Activated T-cell treated with anti-CD3 and anti-CD28 coated beads, Interleukin-2, amount 50 U/mL, for 48 hours (primary cell): ENCODE data around the gene NAP1L5.
A peak's percentile ranks its signal among the peaks of the same experiment; 100 is the strongest.

Experiments used
- DNase-seq, 2 experiments: peaks; one replicate each; pipeline ENCODE4 v3.0.0-alpha.2; 2020

Gene NAP1L5, protein sequence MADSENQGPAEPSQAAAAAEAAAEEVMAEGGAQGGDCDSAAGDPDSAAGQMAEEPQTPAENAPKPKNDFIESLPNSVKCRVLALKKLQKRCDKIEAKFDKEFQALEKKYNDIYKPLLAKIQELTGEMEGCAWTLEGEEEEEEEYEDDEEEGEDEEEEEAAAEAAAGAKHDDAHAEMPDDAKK

DNA sequence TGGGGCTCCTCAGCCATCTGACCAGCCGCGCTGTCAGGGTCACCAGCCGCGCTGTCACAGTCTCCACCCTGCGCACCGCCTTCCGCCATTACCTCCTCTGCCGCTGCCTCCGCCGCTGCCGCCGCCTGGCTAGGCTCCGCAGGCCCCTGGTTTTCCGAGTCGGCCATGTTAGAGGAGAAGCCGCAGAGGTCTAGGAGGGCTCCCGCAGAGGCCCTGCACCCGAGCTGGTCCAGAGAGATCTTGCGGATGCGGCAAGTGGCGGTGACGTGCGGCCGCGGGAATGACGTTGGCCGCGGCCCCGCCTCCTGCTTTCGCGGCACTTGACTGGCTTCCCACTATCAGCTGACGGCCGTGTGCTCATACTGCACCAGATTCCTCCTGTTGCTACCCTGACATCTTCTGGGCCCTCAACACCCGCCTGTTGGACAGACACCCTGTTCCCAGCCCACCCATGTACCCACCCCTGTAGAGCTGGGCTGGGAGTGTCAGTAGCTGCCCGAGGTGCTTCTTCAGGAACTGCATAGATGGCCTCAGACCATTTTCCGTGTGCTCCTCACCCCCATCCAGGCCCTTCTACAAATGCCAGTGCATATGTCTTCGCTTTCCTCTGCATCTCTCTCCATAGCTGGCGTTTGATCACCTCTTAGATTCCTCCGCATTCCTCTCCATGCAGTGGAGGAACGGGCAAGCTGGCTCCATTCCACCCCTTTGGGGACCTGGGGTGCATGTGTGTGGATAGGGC, at the start of gene NAP1L5:
Gene NAP1L5 (minus strand): TSS at position 242 of the 742 bp plus-strand sequence. CDS start 75 bp downstream, at position 167.
- DNase-seq: peak; percentile 62 to 78

DNA sequence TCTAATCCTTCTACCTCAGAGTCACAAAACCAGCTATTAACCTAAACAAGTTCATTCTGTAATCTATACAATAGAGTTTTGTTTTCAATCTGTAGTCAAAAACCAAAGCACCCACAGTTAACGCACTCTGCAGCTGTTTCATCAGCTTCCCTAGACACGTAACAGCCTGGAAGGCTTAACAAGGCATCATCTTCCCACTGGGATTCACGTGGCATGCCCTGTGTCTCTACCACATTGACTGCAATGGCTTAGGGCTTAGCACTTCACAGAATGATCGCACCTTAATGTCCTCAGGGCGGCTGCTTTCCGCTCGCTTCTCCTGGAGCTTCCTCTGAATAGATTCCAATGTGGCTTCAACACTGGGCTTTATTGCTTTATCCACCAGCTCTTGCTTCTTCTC, 49.7 kb upstream of the NAP1L5 start:
- no peak for DNase-seq

DNA sequence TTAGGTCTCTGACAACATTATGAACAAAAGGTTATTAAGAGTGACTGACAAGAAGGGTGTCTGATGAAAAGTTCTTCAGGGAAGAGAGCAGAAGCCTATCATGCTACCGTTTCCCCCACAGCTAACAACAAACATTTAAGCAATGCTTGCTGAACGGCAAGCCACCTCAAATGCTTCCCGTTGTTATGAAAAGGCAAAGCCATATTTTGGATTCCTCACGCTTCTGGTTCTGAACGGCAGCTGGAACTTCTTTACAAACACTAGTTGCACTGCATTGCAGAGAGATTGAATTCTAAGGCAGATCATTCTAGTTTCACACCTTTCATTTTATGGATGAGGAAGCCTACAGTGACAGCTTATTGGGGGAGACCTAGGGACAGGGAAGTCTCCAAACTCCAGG, 48.6 kb upstream of the NAP1L5 start:
- no peak for DNase-seq

DNA sequence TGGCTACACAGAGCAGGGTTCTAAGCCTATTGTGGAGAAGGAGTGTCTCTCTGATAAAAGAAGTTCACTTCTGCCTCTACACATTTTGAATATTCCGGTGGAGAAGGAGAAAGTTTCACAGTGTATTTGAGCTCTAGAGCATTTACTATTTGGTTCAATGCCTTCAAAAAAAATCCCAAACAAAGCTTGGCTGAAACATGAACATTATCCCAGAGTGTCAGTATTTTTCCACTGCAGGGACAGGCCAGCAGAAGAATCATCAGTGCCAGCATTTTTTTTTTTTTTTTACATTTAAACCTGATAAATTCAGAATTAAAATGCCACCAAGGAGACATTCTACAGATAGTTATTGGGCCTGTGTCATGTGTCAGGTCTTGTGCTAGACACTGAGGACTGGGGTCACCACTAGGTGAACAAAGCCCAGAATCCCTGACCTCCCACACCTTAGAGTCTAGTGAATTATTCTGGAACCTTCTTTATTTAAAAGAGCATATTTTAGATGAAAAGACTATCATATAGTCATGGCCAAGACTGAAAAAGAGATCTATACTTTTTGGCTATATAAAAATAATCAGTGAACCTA, 48.0 kb upstream of the NAP1L5 start:
- DNase-seq: no peak

DNA sequence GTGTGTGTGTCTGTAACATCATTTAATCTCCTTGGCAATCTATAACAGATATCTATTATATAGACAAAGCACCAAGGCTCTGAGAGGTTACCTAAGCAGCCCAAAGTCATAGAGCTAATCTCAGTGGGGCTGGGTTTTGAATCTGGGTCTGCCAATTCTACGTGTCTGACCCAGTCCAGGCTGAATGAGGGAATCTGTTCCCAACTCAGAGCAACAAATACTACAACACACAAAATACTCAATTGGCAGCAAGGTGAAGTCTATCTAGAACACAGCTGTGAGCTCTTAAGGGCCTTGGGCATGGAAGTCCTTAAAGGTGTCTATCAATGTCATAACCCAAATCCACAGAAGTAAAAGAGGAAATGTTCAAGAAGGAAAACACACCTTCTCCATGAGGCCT, 47.5 kb upstream of the NAP1L5 start:
- DNase-seq: no peak

DNA sequence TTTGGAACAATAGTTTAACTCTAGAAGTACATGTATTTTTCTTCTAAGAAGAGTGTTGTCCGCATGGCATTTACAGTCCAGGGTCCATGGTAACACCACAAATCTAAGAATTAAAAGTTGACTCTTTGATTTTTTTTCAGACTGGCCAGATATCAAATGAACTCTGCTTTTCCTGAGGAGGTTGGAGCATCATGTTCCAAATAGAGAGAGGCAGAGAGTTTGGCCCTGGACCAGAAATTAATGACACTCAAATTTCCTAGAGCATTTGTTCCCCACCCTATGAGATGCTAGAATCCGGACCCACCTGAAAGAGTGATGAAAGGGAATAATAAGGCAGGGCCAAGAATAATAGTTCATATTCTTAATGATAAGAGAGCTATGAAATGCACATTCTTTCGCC, 47.0 kb upstream of the NAP1L5 start:
- DNase-seq: no peak

DNA sequence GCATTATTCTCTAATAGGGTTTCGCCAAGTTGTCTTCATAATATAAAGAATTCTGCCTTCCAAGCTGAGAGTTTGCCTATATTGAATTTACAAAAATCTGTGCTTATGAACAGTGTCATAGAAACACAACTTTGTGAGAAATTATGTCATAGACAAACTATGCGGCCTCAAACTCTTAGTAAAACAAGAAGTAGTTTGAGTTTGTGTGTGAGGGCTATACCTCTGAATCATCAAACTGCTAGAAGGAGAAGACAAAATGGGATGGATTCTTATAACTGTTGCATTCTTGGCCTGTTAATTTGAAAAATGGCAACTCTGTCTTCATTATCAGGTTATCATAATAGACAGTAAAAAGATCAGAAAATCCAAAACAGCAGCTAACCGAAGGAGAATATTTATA, 46.1 kb upstream of the NAP1L5 start:
- DNase-seq: no peak

DNA sequence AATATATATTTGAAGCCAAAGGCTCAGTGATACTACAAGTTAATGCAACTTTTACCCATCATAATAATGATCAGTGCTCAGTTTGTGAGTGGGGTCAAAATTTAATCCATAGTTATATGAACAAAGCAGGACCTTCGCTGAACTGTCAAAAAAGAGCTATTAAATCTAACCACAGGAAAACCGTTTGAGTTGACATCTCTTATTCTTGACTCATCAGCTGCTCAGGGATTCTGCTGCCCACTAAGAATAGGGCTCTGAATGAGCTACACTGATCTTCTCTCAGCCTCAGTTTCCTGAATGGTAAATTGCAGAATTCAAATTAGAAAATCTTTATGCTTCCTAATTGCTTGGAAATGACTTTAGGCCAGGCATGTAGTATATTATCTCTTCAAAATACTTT, 44.9 kb upstream of the NAP1L5 start:
- no peak for DNase-seq

DNA sequence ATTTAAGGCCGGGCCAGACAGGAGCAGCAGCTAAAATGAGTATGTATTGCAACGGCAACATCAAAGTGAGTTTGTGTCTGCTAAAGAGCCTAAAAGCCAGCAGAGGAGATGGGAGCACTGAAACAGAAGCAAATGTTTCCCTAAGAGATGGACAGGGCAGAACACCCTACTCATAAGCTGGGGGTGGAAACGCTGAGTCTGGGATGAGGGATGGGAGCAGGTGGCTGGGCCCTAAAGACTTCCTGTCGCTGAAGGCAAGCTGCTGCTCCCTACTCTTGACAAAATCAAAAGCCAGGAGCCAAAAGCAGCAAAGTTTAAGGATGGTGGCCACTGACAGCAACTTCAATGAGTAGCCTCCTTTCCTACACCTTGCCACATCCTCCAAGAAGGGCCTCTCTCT, 40.6 kb upstream of the NAP1L5 start:
- DNase-seq: no peak

DNA sequence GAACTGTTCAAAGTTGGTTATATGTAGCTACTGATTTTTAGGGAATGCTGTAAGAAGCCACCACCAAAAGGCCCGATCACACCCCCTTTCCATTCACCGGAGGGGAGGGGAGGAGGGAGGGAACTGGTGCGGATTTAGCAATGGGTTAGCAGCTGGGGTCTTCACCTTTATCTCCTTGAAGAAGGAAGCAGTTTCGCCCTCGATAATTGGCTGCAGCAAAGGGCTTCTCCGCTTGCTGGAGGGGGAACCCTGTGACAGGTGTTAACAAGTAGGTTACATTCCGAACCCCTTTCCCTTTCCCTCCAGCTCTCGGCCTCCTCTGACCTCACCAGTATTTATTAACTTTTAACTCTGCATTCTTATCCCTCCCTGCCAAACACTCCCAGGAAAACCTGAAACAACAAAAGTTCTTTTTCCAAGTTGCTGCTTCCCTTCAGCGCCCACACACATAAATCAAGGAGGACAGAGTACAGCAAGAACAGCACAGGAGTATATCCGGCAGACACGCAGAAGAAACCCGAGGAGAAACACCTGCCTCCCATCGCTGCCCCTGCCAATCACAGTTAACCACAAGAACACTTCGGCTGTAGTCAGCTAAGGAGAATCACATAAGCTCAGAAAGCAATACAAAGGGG, 39.8 kb upstream of the NAP1L5 start:
- DNase-seq: peak in 1 of 2 experiments; percentile 35

DNA sequence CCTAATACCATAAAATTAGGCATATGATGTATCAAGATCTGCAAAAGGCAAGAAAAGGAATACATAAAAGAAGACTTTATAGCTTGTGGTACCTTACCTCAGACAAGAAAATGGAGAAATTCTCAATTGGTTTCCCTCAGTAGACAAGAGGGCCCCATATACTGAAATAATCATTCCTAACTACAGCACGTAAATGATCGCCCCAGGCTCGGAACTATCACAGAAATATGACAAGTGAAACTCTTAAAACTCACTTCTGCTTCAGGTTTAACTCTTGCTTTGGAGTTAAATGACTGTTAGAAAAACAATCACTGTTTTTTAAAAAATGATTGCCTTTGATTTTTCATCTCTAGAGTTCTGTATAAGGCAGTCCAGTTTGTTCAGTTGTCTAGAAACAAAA, 38.6 kb upstream of the NAP1L5 start:
- DNase-seq: no peak

DNA sequence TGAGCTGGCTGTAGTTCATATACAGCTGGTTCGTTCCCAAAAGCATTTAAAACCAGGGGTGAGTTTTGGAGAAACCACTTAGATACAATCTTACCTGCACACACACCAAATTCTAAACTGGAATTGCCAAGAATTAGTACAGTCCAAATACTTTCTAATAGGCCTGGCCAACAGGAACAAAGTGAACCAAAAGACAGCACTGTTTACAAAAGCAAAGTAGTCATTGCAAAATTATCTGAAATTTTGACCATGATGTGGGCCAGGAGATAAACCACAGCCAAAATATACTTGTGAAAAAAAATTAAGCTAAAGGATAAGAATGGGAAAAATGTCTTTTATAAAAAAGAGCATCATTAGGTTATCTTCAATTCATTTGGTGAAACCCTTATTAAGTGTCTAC, 37.9 kb upstream of the NAP1L5 start:
- no peak for DNase-seq

DNA sequence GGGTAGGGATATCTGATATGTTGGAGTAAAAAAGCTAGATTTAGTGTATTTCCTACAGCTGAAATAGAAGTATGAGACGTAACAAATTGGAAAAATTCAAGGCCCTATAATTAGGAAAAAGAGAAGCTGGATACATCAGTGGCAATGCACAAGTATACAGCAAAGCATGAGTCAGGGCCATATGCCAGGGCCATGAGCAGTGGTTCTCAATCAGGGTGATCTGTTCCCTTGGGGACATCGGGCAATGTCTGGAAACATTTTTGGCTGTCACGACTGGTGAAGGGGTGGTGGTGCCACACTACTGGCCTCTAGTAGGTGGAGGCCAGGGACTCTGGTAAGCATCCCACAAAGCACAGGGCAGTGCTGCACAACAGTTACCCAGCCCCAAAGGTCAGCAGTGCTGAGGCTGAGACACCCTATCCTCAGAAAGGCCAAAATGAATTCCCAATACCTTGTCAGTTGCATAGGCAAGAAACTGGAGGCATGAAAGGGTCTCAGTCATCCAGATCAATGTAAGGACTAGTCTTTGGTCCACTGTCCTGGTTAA, 36.8 kb upstream of the NAP1L5 start:
- no peak for DNase-seq

DNA sequence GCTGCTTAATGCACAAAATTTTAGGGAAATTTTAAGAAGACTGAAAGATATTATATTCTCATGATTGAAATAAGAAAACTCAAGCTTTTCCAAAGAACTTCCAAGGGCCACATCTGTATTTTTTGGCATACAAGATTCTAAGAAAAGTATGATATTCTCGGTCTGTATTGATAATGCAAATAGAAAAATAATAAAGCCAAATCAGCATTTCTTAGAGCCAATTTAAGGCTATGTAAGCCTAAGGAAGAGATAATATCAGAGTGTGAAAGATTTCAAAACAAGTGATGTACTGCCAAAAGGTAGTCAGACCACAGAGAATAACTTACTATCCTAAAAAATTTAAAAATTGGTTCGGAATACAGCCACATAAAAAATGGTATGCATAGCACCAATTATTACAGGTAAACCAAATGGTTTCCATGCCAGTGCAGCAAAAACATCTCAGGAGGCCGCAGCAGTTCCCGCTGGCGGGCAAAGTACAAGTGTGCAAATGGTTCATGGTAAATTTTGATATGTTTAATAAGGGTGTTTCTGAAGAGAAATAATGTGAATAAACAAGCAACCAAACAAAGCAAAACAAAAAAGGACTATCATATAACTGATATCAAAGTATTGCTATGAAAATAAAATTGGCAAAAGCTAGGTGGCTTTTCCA, 35.2 kb upstream of the NAP1L5 start:
- DNase-seq: no peak

DNA sequence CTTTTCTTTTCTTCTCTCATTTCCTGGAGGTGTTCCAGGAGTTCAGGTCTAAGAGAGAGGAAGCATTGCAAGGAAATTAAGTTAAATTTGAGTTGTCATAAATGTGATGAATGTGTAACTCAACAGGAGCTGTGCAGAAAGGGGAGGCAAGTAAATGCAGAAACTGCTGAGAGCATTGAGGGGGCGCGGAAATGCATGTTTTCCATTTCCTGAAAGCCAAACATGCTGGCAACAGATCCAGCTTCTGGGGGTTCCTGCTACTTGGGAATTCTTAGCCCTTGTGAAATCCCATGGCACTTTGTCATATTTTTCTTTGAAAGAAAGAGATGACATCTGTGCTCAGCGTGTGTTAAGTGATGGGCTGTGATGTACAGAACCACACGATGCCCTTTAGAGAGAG, 33.8 kb upstream of the NAP1L5 start:
- DNase-seq: no peak

DNA sequence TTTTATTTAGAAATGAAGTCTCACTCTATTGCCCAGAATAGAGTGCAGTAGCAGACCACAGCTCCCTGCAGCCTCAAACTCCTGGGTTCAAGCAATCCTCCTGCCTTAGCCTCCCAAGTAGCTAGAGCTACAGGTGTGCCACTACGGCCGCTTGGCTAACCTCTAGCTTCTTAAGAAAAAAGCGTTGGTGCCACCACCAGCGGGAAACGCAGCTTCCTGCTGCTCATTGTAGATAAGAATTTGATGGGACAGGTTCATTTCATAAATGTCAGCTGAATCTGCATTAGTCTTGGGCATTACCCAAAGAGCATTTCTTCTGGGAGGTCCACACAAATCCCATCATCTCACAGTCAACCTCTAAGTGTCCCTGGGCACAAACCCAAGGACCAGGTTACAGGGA, 33.2 kb upstream of the NAP1L5 start:
- no peak for DNase-seq

DNA sequence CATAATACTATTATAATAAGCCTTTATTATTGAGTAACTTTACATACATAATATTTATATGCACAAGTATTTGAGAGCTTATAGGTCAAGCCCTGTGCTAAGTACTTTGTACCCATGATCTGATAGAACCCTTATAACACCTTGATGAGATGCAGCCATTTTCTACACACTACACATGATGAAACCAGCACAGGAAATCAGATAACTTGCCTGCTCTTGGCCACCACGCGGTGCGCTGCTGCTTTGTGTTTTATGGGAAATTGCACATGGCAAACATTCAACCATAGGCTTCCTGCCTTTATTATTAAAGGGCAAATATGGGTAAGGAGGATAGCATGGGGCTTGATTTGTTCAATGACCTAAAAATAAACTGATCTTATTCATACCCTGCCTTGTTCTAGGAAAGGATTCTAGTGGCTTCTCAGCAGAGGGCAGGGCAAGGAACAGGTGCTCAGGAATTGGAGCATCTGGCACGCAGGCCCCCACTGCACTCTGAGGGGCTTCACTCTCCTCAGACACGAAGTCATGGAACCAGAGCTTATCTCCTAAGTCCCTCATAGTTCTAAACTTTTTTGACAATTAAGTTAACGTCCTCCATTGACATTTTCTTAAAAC, 31.6 kb upstream of the NAP1L5 start:
- DNase-seq: no peak

DNA sequence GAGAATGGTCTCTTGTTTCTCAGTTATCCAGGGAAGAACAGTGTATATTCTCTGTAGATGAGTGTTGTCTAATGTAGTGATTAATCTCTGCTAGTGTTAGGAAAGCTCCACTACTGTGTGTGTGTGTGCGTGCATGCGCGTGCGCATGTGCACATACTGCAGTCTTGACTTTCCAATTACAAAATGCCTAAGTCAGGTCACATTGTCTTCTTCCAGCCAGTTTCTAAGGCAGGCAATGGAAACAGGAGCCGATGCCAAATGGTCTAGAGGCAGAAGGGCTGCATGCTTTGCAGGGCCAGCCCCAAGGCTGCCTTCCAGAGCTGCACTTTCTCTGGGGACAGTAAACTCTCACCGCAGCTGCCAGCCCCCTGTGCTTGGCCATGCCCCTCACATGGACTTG, 30.5 kb upstream of the NAP1L5 start:
- no peak for DNase-seq

DNA sequence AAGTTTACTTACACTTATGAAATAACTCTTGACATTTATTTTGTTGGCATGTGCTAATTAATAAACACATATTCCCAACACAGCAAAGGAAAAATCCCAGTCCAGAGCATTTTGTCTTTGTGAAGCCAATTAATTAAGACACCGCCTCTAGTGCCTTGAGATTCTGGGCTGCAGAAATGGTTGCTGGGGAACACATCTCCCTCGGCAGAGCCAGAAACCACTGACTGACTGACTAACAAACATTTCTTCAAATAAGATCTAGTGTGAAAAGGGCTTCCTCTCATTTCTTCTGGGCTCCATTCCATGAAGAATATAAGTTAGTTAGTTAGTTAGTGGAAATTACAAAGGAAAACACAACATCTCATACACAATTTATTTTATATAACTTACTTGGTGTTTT, 28.4 kb upstream of the NAP1L5 start:
- DNase-seq: no peak

DNA sequence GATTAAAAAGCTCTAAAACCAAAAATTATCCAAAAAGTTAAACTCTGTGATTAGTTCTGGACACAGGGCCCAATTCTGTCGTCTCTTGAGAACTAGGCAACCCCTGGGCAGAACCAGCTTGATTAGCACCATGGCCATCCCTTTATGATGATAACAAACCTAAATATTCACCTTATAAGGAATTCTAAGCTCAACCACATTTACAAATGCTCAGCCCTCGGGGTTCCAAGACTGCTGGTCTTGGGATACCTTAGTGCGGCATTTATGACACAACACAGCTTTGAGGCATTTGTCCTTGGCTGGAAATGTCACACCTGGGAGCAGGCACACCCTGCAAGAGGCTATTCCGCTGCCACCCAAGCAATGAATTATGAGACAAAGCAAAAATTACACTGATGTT, 27.5 kb upstream of the NAP1L5 start:
- DNase-seq: no peak

DNA sequence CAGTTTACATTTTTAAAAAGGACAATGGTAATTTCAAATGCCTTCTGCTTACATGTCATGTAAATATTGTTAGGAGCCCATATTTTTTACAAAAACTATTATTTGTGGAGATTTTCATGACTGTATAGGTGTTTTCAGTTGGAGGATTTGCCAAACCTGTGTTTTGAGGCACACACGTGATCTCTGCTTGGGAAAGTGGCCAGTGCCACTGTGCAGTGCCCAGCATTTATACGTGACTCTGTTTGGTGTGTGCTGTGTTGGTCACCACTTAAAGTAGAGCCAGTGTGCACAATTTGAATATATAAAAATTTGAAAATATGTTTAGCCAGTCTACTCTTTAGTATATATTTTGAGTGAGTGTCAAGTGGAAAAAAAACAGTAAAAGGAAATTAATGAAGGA, 26.8 kb upstream of the NAP1L5 start:
- no peak for DNase-seq

DNA sequence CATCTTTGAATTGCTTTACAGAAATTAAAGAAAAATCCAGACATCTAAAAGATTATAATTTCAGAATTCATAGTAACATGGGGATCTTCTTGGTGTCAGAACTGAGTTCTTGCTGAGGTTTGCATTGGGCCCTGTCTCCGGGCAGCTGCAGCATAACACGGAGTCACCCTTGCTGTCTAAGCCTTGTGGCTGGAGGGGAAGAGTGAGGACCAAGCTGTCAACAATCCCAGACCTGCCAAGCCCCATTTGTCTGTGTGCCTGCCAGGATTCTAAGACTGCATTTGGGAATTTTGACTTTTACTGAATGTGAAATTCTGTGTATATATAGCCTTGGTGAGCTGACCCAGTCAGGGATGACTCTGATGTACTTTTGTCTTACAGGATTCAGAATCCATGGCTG, 25.2 kb upstream of the NAP1L5 start:
- no peak for DNase-seq

DNA sequence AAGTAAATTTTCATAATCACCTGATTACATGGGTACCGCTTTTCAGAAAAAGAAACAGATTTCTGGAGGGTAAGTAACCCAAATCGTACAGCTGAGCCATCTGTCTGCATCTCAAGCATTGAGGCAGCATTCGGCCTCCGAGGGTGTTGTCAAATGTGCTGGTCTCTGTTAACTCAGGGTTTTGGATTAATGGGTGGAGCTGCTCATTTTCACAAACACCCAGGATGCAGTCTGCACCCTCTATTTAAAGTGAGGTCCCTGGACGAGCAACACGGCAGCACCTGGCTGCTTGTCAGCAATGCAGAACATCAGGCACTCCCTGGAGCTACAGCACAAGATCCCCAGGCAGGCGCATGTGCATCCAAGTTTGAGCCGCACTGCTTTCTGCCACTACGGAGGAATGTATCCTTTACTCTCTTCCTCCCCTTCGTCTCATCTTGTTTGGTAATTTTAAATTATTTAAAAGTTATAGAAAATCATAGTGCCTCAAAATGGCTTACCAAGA, 24.7 kb upstream of the NAP1L5 start:
- DNase-seq: no peak
